Measurements from ENCODE around the gene RAI14.

GRCh38 chr5:34826347-34826746 lies 170.2 kb downstream of the RAI14 start:
- TF ChIP-seq POLR2AphosphoS5 (IDR thresholded peaks at IDR 0.05) (no peak), CTCF (IDR thresholded peaks at IDR 0.05) (no peak)
